ENCODE data around the gene PKP1.

DNA sequence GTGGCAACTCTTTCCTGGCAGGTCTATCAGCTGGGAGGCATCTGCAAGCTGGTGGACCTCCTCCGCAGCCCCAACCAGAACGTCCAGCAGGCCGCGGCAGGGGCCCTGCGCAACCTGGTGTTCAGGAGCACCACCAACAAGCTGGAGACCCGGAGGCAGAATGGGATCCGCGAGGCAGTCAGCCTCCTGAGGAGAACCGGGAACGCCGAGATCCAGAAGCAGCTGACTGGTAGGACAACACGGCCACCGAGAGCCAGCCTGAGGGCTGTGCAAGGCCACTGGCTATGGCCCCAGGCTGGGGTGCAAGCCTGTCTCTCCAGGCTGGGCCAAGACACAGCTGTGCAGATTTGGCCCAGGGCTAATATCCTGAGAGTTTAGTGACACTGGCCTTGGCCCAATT is 34.2 kb downstream of the PKP1 start:
- TF ChIP-seq, protein P1, sequence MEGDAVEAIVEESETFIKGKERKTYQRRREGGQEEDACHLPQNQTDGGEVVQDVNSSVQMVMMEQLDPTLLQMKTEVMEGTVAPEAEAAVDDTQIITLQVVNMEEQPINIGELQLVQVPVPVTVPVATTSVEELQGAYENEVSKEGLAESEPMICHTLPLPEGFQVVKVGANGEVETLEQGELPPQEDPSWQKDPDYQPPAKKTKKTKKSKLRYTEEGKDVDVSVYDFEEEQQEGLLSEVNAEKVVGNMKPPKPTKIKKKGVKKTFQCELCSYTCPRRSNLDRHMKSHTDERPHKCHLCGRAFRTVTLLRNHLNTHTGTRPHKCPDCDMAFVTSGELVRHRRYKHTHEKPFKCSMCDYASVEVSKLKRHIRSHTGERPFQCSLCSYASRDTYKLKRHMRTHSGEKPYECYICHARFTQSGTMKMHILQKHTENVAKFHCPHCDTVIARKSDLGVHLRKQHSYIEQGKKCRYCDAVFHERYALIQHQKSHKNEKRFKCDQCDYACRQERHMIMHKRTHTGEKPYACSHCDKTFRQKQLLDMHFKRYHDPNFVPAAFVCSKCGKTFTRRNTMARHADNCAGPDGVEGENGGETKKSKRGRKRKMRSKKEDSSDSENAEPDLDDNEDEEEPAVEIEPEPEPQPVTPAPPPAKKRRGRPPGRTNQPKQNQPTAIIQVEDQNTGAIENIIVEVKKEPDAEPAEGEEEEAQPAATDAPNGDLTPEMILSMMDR (IDR thresholded peaks at IDR 0.05): no peak
- no peak for TF ChIP-seq POLR2A (IDR thresholded peaks at IDR 0.05)

Measured in testis (tissue), 2 donors.